Retina (tissue), 1 donor: Measurements from ENCODE around the gene SEMA3B.
"Not testable (repeated sequence)": the region's sequence is repeated elsewhere in the genome, so short reads cannot be mapped to it uniquely, and the experiment has no call there.

Source experiments
- DNase-seq: peaks from one replicate; pipeline ENCODE4 v3.0.0-alpha.2; 2016

The SEMA3B gene

DNA sequence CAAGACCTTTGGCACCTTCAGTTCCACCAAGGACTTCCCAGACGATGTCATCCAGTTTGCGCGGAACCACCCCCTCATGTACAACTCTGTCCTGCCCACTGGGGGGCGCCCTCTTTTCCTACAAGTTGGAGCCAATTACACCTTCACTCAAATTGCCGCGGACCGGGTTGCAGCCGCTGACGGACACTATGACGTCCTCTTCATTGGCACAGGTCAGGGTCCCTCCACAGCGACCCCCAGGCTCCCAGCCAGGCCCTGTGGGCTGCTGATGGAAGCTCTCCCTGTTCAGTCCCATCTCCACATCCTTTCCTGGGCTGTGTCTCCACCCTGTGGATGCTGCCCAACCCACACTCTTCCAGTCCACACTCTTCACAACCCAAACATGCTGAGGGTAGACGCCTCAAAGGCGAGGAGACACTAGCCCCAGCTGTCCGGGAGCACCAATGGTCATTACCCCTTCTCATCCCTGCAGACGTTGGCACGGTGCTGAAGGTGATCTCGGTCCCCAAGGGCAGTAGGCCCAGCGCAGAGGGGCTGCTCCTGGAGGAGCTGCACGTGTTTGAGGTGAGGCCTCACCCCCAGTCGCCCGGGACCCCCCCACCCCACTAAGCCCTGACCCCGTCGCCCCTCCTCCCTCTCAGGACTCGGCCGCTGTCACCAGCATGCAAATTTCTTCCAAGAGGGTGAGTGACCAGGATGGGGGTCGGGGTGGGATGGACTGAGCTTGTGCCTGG lies 5.6 kb downstream of the SEMA3B start:
- peak; percentile 58 for DNase-seq

DNA sequence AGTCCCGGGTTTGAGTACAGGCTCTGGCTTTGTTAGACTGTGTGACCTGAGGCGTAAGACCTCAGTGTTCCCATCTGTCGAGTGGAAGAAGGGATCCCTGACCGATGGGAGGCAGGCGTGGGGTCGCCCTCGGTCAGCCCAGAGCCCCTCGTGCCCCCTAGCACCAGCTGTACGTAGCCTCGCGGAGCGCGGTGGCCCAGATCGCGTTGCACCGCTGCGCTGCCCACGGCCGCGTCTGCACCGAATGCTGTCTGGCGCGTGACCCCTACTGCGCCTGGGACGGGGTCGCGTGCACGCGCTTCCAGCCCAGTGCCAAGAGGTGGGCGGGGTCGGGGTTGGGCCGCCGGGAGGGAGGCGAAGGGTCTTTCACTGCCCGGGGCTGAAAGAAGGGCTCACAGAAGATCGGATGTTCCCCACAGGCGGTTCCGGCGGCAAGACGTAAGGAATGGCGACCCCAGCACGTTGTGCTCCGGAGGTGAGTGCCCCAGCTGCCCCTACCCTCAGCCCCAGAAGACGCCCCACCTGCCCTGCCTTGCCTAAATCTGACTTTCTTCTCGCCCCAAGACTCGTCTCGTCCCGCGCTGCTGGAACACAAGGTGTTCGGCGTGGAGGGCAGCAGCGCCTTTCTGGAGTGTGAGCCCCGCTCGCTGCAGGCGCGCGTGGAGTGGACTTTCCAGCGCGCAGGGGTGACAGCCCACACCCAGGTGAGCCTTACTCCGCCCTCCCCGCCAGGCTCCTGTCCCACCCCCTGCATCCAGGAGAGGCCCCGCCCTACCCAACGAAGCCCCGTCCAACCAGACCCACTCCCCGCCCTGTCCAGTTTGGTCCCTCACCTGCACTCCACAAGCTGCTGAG lies 6.4 kb downstream of the SEMA3B start:
- DNase-seq, result peak; percentile 71

DNA sequence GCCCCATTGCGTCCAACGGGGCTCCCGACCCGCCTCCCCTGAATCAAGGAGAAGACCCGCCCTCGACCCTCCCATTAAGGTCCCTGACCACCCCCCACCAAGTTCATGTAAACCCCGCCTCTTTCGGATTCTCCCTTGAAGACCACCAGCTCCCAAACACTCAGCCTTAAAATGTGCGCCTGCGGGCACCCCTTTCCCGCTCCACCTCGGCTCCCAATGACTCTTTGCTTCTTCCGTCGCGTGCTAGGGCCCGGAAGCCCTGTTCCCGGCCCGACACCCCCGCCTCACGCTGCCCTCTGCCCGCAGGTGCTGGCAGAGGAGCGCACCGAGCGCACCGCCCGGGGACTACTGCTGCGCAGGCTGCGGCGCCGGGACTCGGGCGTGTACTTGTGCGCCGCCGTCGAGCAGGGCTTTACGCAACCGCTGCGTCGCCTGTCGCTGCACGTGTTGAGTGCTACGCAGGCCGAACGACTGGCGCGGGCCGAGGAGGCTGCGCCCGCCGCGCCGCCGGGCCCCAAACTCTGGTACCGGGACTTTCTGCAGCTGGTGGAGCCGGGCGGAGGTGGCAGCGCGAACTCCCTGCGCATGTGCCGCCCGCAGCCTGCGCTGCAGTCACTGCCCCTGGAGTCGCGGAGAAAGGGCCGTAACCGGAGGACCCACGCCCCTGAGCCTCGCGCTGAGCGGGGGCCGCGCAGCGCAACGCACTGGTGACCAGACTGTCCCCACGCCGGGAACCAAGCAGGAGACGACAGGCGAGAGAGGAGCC lies 7.2 kb downstream of the SEMA3B start:
- no peak for DNase-seq

DNA sequence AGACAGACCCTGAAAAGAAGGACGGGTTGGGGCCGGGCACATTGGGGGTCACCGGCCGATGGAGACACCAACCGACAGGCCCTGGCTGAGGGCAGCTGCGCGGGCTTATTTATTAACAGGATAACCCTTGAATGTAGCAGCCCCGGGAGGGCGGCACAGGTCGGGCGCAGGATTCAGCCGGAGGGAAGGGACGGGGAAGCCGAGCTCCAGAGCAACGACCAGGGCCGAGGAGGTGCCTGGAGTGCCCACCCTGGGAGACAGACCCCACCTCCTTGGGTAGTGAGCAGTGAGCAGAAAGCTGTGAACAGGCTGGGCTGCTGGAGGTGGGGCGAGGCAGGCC lies 7.8 kb downstream of the SEMA3B start:
- DNase-seq, result no peak

DNA sequence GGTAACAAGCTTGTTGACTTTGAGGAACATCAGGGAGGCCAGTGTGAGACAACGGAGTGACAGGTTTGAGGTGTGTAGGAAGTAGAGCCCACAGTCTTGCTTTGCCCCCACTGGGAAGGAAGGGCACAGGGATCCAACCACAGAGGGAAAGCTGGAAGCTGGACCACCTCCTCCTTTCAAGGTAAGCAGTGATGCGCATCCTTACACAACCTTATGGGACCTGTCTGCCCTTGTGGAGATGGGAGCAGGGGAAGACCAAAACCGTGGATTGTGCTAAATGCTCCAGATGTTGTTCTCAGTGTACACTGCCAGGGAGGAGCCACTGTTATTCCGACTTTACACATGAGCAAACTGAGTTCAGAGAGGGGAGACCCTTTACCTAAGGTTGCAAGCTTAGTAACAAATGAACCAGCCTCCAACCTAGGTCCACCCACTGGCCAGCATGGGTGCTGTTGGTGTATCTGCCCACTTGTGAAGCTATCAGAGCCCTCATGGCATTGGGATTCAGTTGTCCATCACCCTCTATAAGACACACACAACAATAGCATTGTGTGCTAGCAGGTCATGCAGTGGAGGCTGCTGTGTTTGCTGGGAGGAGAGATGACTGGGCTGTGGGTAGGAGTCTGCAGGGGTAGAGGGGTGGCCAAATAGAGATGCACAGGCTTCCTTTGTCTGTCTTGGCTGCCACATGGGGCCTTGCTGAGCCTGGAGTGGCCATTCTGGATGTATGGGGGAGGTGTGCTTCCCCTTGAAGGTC lies 9.4 kb downstream of the SEMA3B start:
- no peak for DNase-seq

DNA sequence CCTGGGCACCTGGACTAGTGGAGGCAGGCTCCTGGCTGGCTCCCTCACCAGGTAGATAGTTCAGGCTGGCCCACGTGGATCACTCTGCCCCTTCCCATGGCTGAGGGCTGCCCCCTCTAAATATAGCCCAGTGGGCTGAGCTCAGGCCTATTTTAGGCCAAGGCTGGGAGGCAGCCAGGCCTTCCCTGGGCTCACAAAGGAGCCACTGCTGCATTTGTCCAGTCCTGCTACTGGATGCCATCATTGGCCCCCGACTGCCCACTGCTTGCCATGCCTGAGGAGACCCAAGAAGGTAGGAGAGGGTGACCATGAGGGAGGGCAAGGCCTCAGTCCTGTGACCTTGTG lies 9.9 kb downstream of the SEMA3B start, which contains the start of gene LSMEM2:
TSS of gene LSMEM2 (plus strand) at position 208 of the 345 bp plus-strand sequence. CDS start at position 235, 27 bp downstream.
- DNase-seq, result no peak

DNA sequence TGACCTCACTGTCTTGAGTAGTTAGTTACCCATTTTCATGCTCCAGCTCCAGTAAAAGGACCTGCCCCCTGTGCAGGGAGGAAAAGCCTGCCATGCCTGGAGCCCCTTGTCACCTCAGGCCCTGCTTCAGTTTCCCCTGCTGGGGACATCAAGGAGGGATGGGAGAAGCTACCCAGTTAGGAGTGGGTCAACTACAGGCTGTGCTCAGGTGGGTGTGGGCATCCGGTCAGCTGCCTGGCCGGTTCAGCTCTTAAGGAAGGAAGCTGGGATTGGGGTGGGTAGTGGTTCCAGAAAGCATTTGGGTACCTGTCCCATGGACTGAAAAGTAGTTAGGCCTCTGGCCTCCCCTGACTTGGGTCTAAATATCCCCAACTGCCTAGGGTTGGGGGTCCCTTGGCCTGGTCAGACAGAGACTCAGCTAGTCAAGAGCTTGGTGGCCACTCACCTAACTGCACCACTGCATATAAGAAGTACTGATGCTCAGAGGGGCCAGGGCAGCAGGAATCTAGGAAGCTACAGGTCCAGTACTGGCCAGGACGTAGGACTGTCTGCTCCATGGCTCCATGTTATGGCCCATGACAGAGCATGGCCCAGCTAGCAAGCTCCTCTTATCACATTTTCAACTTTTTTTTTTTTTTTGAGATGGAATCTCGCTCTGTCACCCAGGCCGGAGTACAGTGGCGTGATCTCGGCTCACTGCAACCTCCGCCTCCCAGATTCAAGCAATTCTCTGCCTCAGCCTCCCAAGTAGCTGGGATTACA lies 10.5 kb downstream of the SEMA3B start:
- DNase-seq, result no peak

DNA sequence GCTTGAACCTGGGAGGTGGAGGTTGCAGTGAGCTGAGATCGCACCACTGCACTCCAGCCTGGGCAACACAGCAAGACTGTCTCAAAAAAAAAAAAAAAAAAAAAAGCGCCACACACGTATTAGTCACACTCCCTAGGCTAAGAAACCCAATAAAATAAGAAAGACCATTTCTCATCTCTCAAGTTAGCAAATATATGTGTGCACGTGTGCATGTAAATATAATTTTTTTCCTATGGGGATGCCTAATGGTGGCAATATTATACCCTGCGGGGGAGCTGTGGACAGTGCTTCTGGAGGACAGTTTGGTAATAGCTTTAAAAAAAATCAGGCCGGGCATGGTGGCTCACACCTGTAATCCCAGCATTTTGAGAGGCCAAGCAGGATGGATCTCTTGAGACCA lies 15.2 kb downstream of the SEMA3B start:
- DNase-seq, result not testable (repeated sequence)

DNA sequence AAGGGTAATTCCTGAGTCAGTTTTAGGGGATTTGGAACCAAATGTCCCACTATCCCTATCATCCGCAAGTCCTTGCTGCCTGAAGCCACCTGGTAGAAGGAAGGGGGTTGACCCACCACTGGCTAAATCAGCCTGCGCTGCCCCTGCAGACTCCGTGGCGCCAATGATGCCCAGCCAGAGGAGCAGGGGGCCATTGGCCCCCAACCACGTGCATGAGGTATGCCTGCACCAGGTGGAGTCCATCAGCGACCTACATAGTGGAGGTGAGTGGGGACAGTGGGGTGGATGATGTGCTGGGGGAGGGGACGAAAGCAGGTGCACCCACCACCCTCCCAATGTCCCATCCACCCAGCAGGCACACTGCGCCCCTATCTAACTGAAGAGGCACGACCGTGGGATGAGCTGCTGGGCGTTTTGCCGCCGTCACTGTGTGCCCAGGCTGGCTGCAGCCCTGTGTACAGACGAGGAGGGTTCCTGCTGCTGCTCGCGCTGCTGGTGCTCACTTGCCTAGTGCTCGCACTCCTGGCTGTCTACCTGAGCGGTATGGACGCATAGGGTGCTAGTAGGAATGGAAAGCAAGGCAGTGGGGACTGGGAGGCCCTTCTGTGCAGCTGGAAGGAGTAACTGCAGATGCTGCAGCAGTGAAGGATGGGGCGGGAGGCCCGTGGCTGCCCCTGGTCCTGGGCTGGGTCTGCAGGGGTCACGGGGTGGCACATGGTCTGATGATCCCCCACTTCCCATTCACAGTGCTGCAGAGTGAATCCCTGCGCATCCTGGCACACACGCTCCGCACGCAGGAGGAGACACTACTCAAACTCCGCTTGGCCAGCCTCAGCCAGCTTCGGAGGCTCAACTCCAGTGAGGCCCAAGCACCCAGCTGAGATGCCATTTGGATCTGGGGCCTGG lies 17.6 kb downstream of the SEMA3B start:
- no peak for DNase-seq

DNA sequence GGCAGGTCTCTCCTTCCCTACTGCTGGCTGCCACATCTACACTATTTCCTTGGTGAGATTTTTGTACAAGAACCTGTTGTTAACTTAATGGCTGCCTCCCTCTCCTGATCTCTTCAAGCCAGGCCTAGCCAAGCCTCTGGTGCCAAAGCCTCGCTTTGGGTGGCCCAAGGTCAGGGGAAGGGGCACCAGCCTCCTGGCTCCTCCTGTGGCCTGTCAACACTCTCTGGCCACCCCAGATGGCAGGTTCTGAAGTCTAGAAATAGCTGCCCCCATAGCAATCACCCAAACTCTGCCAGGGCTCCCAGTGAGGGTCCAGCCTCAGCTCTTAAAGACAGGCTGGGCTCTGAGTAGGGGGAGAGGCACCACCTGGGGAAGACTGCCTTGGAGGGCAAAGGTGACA lies 18.3 kb downstream of the SEMA3B start:
- DNase-seq, result no peak

DNA sequence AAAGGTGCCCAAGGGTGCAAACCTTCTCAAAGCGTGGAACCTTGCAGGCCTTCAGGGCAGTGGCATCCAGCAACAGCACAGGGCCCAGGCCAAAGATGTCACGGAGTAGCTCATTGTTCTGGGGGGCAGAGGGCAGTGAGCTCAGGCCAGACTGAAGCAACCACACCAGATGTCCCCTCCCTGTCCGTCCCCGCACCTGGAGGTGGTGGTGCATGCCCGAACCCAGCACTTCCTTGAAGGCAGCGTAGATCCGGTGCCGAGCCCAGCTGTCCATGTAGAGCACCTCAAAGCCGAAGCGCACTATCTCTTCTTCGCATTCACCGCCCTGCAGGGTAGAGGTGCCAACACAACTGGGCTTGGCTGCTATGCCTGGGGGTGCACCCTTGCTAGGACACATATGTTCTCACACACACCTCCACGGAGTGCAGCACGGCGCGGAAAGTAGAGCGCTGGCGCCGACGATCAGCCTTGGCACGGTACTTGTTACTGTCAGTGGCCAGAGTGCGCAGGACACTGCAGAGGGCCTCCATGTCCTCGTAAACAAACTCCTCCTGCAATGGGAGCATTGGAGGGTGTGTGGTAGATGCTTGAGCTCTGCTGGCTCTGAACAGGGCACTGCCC lies 19.6 kb downstream of the SEMA3B start:
- no peak for DNase-seq

DNA sequence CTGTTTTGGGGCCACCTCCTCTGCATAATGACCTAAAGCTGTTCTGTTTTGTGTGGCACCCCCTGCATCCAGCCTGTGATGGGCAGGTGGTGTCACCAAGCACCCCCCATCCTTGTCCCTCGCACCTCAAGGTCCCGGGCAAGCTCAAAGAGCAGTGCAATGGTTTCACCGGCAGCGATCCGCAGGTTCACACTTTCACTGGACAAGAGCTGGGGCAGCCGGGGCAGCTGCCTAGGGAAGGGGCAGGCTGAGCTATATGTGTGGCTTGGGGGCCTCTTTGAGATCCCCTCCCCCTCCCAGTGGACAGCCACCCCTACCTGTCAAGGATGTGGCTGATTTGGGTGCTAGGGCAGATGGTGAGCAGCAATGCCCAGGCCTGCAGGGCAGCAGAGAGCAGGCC lies 20.2 kb downstream of the SEMA3B start:
- DNase-seq, result no peak

DNA sequence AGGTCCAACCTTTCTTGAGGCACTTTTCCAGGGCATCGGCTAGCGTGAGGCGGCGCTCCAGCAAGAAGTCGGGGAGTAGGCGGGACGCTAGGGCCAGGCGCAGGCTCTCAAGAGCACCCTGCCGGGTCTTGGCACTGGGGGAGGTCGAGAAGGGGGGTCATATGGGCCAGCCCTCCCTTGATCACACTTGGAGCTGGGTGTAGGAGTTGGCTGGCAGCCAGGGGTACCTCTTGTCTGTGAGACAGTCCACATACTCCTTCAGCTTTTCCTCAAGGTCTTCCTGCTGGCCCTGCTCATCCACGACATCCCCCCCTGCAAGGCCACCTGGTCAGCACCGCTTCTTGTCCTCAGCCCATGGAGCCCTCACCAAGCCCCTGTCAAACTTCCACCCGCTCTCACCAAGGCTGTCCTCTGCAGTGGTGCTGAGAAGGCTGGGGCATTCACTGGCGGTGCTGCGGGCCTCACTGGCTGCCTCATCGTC lies 21.3 kb downstream of the SEMA3B start:
- no peak for DNase-seq

DNA sequence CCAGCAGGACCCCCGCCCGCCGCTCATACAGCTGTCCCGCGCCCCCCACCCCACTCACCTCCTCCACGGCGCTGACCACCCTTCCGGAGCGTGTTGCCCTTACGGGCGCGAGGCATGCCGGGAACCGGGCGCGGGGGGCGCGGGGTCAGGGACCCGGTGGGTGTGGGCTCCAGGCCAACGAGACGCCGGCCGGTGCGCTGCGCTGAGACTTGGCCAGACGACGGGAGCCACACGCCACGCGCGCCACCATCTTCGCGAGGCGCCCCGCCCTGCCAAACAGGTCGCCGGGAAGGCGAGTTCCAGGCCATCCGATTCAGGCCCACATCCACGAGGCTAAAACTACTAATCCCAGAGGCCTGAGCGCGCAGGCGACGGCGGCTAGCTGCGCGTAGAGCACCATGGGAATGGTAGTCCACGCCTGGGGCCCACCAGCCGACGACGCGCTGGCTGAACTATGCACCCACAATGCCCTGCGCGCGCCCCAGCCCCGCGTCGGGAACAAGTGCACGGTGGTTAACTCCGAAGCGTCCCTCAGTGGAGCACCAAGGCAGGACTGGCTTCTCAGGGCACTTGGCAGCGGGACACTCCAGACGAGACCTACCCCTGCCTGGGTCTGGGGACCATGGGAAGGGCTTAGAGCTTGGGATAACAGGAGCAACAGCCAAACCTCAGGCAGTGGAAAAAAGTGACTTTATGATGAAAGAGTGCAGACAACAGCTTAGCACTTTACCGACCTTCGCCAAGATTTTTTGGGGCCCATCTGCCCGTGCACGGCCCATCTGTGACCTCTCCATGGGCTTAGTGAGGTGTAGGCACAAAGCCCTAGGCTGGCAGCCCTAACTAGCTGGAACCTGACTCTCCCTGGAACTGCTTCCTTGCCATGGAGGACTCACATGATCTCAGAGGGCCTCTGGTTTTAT lies 23.5 kb downstream of the SEMA3B start, which contains the start of gene IFRD2:
TSS of gene IFRD2 (minus strand) at position 271 of the 920 bp plus-strand sequence. CDS start at position 116, 155 bp downstream.
- DNase-seq, result peak; percentile 96

DNA sequence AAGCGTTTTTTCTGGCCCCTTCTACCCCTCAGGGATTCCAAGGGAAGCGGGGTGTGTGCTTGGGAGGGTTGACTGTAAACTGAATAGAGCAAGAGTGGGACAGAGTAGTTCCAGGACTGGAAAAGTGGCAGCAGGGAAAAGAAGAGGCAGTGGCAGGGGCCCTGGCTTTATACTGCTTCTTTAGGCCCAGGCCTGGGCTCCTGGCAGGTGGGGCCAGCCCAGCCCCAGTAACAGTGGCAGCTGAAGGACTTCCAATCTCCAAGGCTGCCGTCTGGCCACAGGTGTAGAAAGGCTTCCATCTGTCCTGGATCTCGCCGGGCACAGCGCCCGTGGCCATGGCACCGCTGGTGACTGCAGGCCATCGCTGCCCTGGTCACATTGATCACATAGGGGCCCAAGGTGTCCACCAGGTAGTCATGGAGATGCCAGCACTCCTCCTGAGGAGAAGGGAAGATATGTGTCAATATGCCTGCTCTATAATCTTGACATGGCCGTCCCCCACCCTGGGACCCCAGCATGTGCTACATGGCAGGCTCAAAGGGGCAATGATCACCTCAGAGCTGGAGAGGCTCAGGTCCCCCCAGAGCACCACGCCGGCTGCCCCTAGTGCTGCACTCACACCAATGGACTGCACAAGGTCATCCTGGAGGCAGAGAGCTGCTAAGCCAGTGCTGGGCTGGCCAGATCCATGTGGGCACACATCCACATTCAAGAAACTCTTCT lies 24.3 kb downstream of the SEMA3B start:
- DNase-seq, result no peak

DNA sequence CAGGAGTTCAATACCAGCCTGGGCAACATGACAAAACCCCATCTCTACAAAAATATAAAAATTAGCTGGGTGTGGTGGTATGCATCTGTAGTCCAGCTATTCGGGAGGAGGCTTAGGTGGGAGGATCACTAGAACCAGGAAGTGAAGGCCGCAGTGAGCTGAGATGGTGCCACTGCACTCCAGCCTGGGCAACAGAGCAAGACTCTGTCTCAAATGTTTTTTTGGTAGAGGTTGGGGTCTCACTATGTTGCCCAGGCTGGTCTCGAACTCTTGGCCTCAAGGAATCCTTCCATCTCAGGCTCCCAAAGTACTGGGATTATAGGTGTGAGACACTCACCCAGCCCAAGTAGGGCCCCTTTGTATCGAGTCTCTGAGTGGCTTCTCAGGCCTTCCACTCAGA lies 25.1 kb downstream of the SEMA3B start:
- no peak for DNase-seq

DNA sequence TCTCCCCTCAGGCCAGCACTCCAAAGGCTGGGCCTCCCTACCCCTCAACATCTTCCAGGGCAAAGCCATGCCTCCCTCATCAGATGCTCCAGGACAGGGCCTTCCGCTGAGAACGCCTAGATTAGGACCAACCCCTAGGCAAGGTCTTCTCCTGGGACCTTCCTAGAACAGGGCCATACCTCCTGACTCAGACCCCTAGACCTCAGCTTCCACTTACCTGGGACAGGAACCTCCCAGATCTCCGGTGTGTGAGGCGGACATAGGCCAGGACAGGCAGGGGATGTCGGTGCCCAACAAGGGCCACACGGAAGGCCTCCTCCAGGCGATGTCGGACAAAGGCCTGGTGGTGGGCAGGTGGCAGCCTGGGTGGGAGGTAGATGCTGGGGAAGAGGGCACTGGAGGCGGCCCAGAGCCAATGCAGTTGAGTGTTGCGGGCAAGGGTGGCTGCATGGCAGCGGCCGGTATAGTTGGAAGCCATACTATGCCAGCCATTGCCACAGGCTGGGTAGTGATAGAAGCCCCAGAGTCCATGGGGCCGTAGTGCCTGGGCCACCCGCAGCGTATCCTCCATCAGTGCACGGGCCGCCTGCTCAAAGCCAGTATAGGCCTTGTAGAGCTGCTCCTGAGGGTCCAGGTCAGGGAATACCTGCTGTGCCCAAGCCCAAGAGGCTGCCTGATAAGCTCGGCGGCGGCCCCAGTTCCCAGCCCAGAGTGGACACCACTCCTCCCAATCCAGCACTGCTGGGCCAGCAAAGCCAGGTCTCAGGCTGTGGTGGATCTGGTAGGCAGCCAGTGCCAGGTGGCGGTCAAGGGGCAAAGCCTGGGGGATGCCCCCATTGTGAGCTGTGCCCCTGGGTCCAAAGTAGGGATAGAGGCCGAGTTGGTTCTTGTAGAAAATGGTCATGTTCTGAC lies 25.8 kb downstream of the SEMA3B start:
- no peak for DNase-seq
